ENCODE results near the gene IRS2.
"Not testable (repeated sequence)": the region's sequence is repeated elsewhere in the genome, so short reads cannot be mapped to it uniquely, and the experiment has no call there.

DNA sequence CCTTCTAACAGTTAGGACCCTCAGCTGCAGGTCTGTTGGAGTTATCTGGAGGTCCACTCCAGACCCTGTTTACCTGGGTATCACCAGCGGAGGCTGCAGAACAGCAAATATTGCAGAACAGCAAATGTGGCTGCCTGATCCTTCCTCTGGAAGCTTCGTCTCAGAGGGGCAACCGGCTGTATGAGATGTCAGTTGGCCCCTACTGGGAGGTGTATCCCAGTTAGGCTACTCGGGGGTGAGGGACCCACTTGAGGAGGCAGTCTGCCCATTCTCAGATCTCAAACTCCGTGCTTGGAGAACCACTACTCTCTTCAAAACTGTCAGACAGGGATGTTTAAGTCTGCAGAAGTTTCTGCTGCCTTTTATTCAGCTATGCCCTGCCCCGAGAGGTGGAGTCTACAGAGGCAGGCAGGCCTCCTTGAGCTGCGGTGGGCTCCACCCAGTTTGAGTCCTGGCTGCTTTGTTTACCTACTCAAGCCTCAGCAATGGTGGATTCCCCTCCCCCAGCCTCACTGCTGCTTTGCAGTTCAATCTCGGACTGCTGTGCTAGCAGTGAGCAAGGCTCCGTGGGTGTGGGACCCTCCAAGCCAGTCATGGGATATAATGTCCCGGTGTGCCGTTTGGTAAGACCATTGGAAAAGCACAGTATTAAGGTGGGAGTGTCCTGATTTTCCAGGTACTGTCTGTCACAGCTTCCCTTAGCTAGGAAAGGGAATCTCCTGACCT lies 42.4 kb upstream of the IRS2 start:
- TF ChIP-seq, protein P1, sequence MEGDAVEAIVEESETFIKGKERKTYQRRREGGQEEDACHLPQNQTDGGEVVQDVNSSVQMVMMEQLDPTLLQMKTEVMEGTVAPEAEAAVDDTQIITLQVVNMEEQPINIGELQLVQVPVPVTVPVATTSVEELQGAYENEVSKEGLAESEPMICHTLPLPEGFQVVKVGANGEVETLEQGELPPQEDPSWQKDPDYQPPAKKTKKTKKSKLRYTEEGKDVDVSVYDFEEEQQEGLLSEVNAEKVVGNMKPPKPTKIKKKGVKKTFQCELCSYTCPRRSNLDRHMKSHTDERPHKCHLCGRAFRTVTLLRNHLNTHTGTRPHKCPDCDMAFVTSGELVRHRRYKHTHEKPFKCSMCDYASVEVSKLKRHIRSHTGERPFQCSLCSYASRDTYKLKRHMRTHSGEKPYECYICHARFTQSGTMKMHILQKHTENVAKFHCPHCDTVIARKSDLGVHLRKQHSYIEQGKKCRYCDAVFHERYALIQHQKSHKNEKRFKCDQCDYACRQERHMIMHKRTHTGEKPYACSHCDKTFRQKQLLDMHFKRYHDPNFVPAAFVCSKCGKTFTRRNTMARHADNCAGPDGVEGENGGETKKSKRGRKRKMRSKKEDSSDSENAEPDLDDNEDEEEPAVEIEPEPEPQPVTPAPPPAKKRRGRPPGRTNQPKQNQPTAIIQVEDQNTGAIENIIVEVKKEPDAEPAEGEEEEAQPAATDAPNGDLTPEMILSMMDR (IDR thresholded peaks at IDR 0.05; ENCODE audit: insufficient read depth, low read depth, low read length) = not testable (repeated sequence)
- TF ChIP-seq EZH2 (IDR thresholded peaks at IDR 0.05; ENCODE audit: insufficient read depth, low read length) = not testable (repeated sequence)

Measured in astrocyte (in vitro differentiated cells and primary cell).